Superior temporal gyrus (tissue), 1 donor: Measurements from ENCODE around the gene GALNT11.
"Not testable (repeated sequence)": the region's sequence is repeated elsewhere in the genome, so short reads cannot be mapped to it uniquely, and the experiment has no call there.

Experiments used
- DNase-seq: peaks from one replicate; pipeline ENCODE4 v3.0.0-alpha.2; 2016; ENCODE audit errors: extremely low spot score

Gene GALNT11

GRCh38 chr7:152027491-152028365 lies 2.3 kb downstream of the GALNT11 start:
- not testable (repeated sequence) for DNase-seq

- peak; percentile 57 for DNase-seq
Measured at GRCh38 chr7:152030059-152030458, 4.6 kb downstream of the GALNT11 start.

GRCh38 chr7:152030639-152031038 lies 5.2 kb downstream of the GALNT11 start:
- not testable (repeated sequence) for DNase-seq

- no peak for DNase-seq
Measured at GRCh38 chr7:152035817-152036216, 10.3 kb downstream of the GALNT11 start.

- DNase-seq = not testable (repeated sequence)
Measured at GRCh38 chr7:152038410-152038809, 12.9 kb downstream of the GALNT11 start.

GRCh38 chr7:152043086-152043485 lies 17.6 kb downstream of the GALNT11 start:
- not testable (repeated sequence) for DNase-seq

GRCh38 chr7:152044909-152045308 lies 19.4 kb downstream of the GALNT11 start:
- not testable (repeated sequence) for DNase-seq

GRCh38 chr7:152046531-152046930 lies 21.1 kb downstream of the GALNT11 start:
- DNase-seq = no peak

- DNase-seq = no peak
Measured at GRCh38 chr7:152048051-152048450, 22.6 kb downstream of the GALNT11 start.

GRCh38 chr7:152050547-152050971 lies 25.1 kb downstream of the GALNT11 start:
- no peak for DNase-seq

GRCh38 chr7:152051968-152052367 lies 26.5 kb downstream of the GALNT11 start:
- no peak for DNase-seq

GRCh38 chr7:152052771-152053170 lies 27.3 kb downstream of the GALNT11 start:
- DNase-seq = no peak

- DNase-seq = no peak
Measured at GRCh38 chr7:152054367-152055230, 29.1 kb downstream of the GALNT11 start.

GRCh38 chr7:152056621-152057274 lies 31.3 kb downstream of the GALNT11 start:
- no peak for DNase-seq

- DNase-seq = no peak
Measured at GRCh38 chr7:152059311-152059710, 33.8 kb downstream of the GALNT11 start.

GRCh38 chr7:152061086-152061485 lies 35.6 kb downstream of the GALNT11 start:
- not testable (repeated sequence) for DNase-seq

- not testable (repeated sequence) for DNase-seq
Measured at GRCh38 chr7:152063192-152063591, 37.7 kb downstream of the GALNT11 start.

- not testable (repeated sequence) for DNase-seq
Measured at GRCh38 chr7:152063821-152064220, 38.3 kb downstream of the GALNT11 start.

- not testable (repeated sequence) for DNase-seq
Measured at GRCh38 chr7:152065800-152066344, 40.4 kb downstream of the GALNT11 start.

- no peak for DNase-seq
Measured at GRCh38 chr7:152072421-152072820, 46.9 kb downstream of the GALNT11 start.

- DNase-seq = no peak
Measured at GRCh38 chr7:152073352-152073751, 47.9 kb downstream of the GALNT11 start.

GRCh38 chr7:152074673-152075072 lies 49.2 kb downstream of the GALNT11 start:
- no peak for DNase-seq
